IPS DF 6.9 (cell line): ENCODE measurements around the gene WFDC1.
"Not testable (repeated sequence)": the region's sequence is repeated elsewhere in the genome, so short reads cannot be mapped to it uniquely, and the experiment has no call there.

Experiments used
- DNase-seq: peaks from one replicate; pipeline ENCODE4 v3.0.0-alpha.2; 2013; ENCODE audit warnings: low read depth, low spot score
- H3K27ac ChIP-seq: one replicate; pipeline ENCODE4 v1.5.1; 2013; ENCODE audit warnings: low read length, control low read depth
- H3K27me3 ChIP-seq: 2 replicates; pipeline ENCODE4 v1.6.1; 2013; ENCODE audit warnings: mild to moderate bottlenecking, low read length; ENCODE audit not compliant: control insufficient read depth, insufficient read depth
- H3K36me3 ChIP-seq: 2 replicates; pipeline ENCODE4 v1.6.1; 2013; ENCODE audit warnings: low read length; ENCODE audit not compliant: control insufficient read depth, insufficient read depth
- H3K4me1 ChIP-seq: 2 replicates; pipeline ENCODE4 v1.6.1; 2013; ENCODE audit warnings: low read length; ENCODE audit not compliant: control insufficient read depth, insufficient read depth
- H3K4me3 ChIP-seq: 2 replicates; pipeline ENCODE4 v1.5.1; 2013; ENCODE audit warnings: mild to moderate bottlenecking, low read length
- H3K9me3 ChIP-seq: 2 replicates; pipeline ENCODE4 v1.6.1; 2013; ENCODE audit warnings: low read length, inconsistent platforms; ENCODE audit not compliant: control insufficient read depth, insufficient read depth
- WGBS: extraction: QIAGEN DNeasy Blood & Tissue Kit; methylation state at CpG from one replicate; pipeline ENCODE4 v1.1.7; 2013; ENCODE audit warnings: mixed read lengths, missing lambda C conversion rate; ENCODE audit not compliant: insufficient read length, insufficient coverage; 5-methylcytosine and 5-hydroxymethylcytosine counted together

The WFDC1 gene

GRCh38 chr16:84339311-84339710 is 44.6 kb downstream of the WFDC1 start:
- no peak for DNase-seq
- Histone ChIP-seq H3K27me3 (no peaks in the 10 kb centered on the region), H3K4me1 (no peaks in the 10 kb centered on the region), H3K36me3 (no peaks in the 10 kb centered on the region), H3K9me3 (no peaks in the 10 kb centered on the region), H3K27ac (no peak overlapping the region), H3K4me3 (no peak overlapping the region)
- no CpG with 5 or more reads among the region's 5 CpGs for WGBS

- no CpG with 5 or more reads among the region's 9 CpGs for WGBS
- H3K36me3 ChIP-seq: no peaks in the 10 kb centered on the region
- H3K4me3 ChIP-seq: no peak overlapping the region
- no peaks in the 10 kb centered on the region for H3K4me1 ChIP-seq
- no peaks in the 10 kb centered on the region for H3K9me3 ChIP-seq
- no peaks in the 10 kb centered on the region for H3K27me3 ChIP-seq
- H3K27ac ChIP-seq: no peak overlapping the region
- DNase-seq: no peak
Measured at GRCh38 chr16:84339766-84340165, 45.1 kb downstream of the WFDC1 start.

- Histone ChIP-seq H3K36me3 (no peaks in the 10 kb centered on the region), H3K27ac (no peak overlapping the region), H3K4me1 (no peaks in the 10 kb centered on the region), H3K9me3 (no peaks in the 10 kb centered on the region), H3K4me3 (no peak overlapping the region), H3K27me3 (no peaks in the 10 kb centered on the region)
- no CpG with 5 or more reads among the region's 18 CpGs for WGBS
- DNase-seq: no peak
Measured at GRCh38 chr16:84340325-84341040, 45.8 kb downstream of the WFDC1 start.

GRCh38 chr16:84341528-84342295 is 47.0 kb downstream of the WFDC1 start:
- no peak for DNase-seq
- H3K9me3 ChIP-seq: no peaks in the 10 kb centered on the region
- no CpG with 5 or more reads among the region's 24 CpGs for whole genome bisulfite sequencing
- no peak overlapping the region for H3K4me3 ChIP-seq
- H3K4me1 ChIP-seq: no peaks in the 10 kb centered on the region
- H3K36me3 ChIP-seq: no peaks in the 10 kb centered on the region
- H3K27me3 ChIP-seq: no peaks in the 10 kb centered on the region
- H3K27ac ChIP-seq: no peak overlapping the region

- not testable (repeated sequence) for H3K4me3 ChIP-seq, H3K27me3 ChIP-seq, H3K4me1 ChIP-seq, H3K9me3 ChIP-seq, H3K36me3 ChIP-seq, H3K27ac ChIP-seq, DNase-seq
- WGBS: no CpG with 5 or more reads among the region's 10 CpGs
Measured at GRCh38 chr16:84343800-84344199, 49.1 kb downstream of the WFDC1 start.

- no CpG with 5 or more reads among the region's 8 CpGs for WGBS
- H3K9me3 ChIP-seq: no peaks in the 10 kb centered on the region
- no peaks in the 10 kb centered on the region for H3K4me1 ChIP-seq
- no peaks in the 10 kb centered on the region for H3K27me3 ChIP-seq
- H3K27ac ChIP-seq: no peak overlapping the region
- no peak for DNase-seq
- no peaks in the 10 kb centered on the region for H3K36me3 ChIP-seq
- no peak overlapping the region for H3K4me3 ChIP-seq
Measured at GRCh38 chr16:84344781-84345180, 50.1 kb downstream of the WFDC1 start.

- Histone ChIP-seq H3K4me1 (no peaks in the 10 kb centered on the region), H3K27ac (no peak overlapping the region), H3K9me3 (no peaks in the 10 kb centered on the region), H3K27me3 (no peaks in the 10 kb centered on the region), H3K36me3 (no peaks in the 10 kb centered on the region), H3K4me3 (no peak overlapping the region)
- WGBS: no CpG with 5 or more reads among the region's 9 CpGs
- DNase-seq: no peak
Measured at GRCh38 chr16:84347161-84347560, 52.5 kb downstream of the WFDC1 start.

GRCh38 chr16:84348386-84348888 is 53.8 kb downstream of the WFDC1 start:
- Histone ChIP-seq H3K4me1 (no peaks in the 10 kb centered on the region), H3K9me3 (no peaks in the 10 kb centered on the region), H3K4me3 (no peak overlapping the region), H3K27me3 (no peaks in the 10 kb centered on the region), H3K27ac (no peak overlapping the region), H3K36me3 (no peaks in the 10 kb centered on the region)
- no CpG with 5 or more reads among the region's 6 CpGs for WGBS
- DNase-seq: no peak

GRCh38 chr16:84349862-84350684 is 55.4 kb downstream of the WFDC1 start:
- no peaks in the 10 kb centered on the region for H3K9me3 ChIP-seq
- no peaks in the 10 kb centered on the region for H3K27me3 ChIP-seq
- no CpG with 5 or more reads among the region's 11 CpGs for WGBS
- no peak for DNase-seq
- H3K36me3 ChIP-seq: no peaks in the 10 kb centered on the region
- no peak overlapping the region for H3K27ac ChIP-seq
- H3K4me3 ChIP-seq: no peak overlapping the region
- no peaks in the 10 kb centered on the region for H3K4me1 ChIP-seq

- no peak for DNase-seq
- Histone ChIP-seq H3K36me3 (no peaks in the 10 kb centered on the region), H3K27me3 (no peaks in the 10 kb centered on the region), H3K9me3 (no peaks in the 10 kb centered on the region), H3K4me1 (no peaks in the 10 kb centered on the region), H3K4me3 (no peak overlapping the region), H3K27ac (no peak overlapping the region)
- no CpG with 5 or more reads among the region's 16 CpGs for WGBS
Measured at GRCh38 chr16:84350685-84351400, 56.2 kb downstream of the WFDC1 start.
